Uterus (tissue), 4 donors: ENCODE data around the gene OPRM1. TPM values are rescaled to one million over a fixed set of nuclear protein-coding genes. Genes with fewer than 3 reads are reported as not detected.

Source experiments
- DNase-seq, 2 donors: peaks; one replicate each; pipeline ENCODE4 v3.0.0-alpha.2; 2019 to 2020
- H3K27ac ChIP-seq, 2 donors: fragments of 200-600 bp; sonication (generic); 1 replicate in 1 of 2; 2 replicates in 1 of 2; pipeline ENCODE4 v1.5.1; 2016 to 2018
- H3K27me3 ChIP-seq, 2 donors: fragments of 200-600 bp; sonication (generic); one replicate each; pipeline ENCODE4 v1.5.1; 2018 to 2019; ENCODE audit warnings: control low read depth in 1 of 2
- H3K36me3 ChIP-seq, 2 donors: fragments of 200-600 bp; sonication (generic); one replicate each; pipeline ENCODE4 v1.5.1; 2019; ENCODE audit warnings: control low read depth in 1 of 2
- H3K4me1 ChIP-seq, 2 donors: fragments of 200-600 bp; sonication (generic); one replicate each; pipeline ENCODE4 v1.5.1; 2018 to 2019; ENCODE audit warnings: control low read depth in 1 of 2
- H3K4me3 ChIP-seq, 2 donors: fragments of 200-600 bp; sonication (generic); 1 replicate in 1 of 2; 2 replicates in 1 of 2; pipeline ENCODE4 v1.5.1; 2018 to 2019; ENCODE audit warnings: mild to moderate bottlenecking in 1 of 2
- H3K9me3 ChIP-seq, 2 donors: fragments of 200-600 bp; sonication (generic); one replicate each; pipeline ENCODE4 v1.5.1; 2019; ENCODE audit warnings: control low read depth in 1 of 2
- POLR2A ChIP-seq, 2 donors: fragments of 450-650 bp; IDR thresholded peaks; one replicate each; pipeline ENCODE4 v1.6.1; 2016; ENCODE audit warnings: antibody characterized with exemption in 2 of 2, mild to moderate bottlenecking in 1 of 2, moderate library complexity in 1 of 2
- intact Hi-C: fragments of 100-400 bp; cut with DNase I; formaldehyde crosslinking; loops from one replicate; pipeline ENCODE4 v1.15.1; 2023; ENCODE audit warnings: low total_unique reads
- total RNA-seq, 4 donors: library from RNA; depleted of rRNA in 3 of 4; stranded (reverse); fragments of >200 nt in 3 of 4; gene quantifications; one replicate each; pipeline versions ENCODE4 v1.1.0 to v1.2.4, GENCODE V29; 2014 to 2023
- TF ChIP-seq, protein P1 (sequence below), 4 experiments: fragments of 200-600 bp in 2 of 4; fragments of 450-650 bp in 2 of 4; sonication (generic) in 2 of 4; IDR thresholded peaks; one replicate each; pipeline ENCODE4 v1.5.1; 2016 to 2019; ENCODE audit warnings: antibody characterized with exemption in 4 of 4, mild to moderate bottlenecking in 2 of 4, moderate library complexity in 1 of 4
- donor health status: DM: yes; HTN: yes; CAD: no.

Gene OPRM1
- total RNA-seq, 4 donors from 2014 or later: 0.14 TPM; not detected in 3

- Histone ChIP-seq H3K36me3 (no peaks in the 10 kb centered on the region), H3K27me3 (no peaks in the 10 kb centered on the region), H3K4me3 (no peak overlapping the region), H3K4me1 (no peaks in the 10 kb centered on the region), H3K9me3 (no peaks in the 10 kb centered on the region), H3K27ac (peak overlapping the region in 1 of 2 donors; percentile 51)
- intact Hi-C loops: no loop called here
- DNase-seq: peak in 1 of 2 donors; percentile 15
- TF ChIP-seq, protein P1, sequence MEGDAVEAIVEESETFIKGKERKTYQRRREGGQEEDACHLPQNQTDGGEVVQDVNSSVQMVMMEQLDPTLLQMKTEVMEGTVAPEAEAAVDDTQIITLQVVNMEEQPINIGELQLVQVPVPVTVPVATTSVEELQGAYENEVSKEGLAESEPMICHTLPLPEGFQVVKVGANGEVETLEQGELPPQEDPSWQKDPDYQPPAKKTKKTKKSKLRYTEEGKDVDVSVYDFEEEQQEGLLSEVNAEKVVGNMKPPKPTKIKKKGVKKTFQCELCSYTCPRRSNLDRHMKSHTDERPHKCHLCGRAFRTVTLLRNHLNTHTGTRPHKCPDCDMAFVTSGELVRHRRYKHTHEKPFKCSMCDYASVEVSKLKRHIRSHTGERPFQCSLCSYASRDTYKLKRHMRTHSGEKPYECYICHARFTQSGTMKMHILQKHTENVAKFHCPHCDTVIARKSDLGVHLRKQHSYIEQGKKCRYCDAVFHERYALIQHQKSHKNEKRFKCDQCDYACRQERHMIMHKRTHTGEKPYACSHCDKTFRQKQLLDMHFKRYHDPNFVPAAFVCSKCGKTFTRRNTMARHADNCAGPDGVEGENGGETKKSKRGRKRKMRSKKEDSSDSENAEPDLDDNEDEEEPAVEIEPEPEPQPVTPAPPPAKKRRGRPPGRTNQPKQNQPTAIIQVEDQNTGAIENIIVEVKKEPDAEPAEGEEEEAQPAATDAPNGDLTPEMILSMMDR (IDR thresholded peaks at IDR 0.05): peak in 3 of 4 experiments; percentile 21 to 32 (median 29)
- TF ChIP-seq POLR2A (IDR thresholded peaks at IDR 0.05): no peak
These were observed 117.3 kb downstream of the OPRM1 start for GRCh38 chr6:154156135-154156896.

DNA sequence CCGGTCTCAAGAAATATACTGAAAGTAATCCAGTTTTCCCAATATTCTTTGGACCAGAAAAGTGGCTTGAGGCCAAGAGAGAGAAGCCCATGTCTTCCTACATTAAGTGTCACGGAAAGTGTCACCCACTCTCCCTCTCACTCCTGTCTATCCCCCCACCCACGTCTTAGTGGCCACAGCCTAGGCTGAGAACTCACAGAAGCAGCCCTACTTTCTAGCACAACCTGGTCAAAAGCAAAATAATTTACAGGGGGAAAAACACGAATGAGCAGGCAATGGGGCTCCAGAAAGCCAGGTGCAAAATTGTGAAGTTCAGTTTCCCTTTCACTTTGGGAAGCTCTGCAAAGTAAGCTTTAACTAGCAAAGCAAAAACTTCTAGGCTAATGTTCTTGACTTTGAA, 118.0 kb downstream of the OPRM1 start:
- Histone ChIP-seq H3K4me1 (no peaks in the 10 kb centered on the region), H3K27me3 (no peaks in the 10 kb centered on the region), H3K4me3 (no peak overlapping the region), H3K9me3 (no peaks in the 10 kb centered on the region), H3K27ac (peak overlapping the region; percentile 14 to 51), H3K36me3 (no peaks in the 10 kb centered on the region)
- intact Hi-C loops: no loop called here
- DNase-seq: no peak
- TF ChIP-seq POLR2A (IDR thresholded peaks at IDR 0.05): no peak

- Histone ChIP-seq H3K27ac (peak overlapping the region; percentile 14 to 51), H3K36me3 (no peaks in the 10 kb centered on the region), H3K27me3 (no peaks in the 10 kb centered on the region), H3K4me3 (no peak overlapping the region), H3K4me1 (no peaks in the 10 kb centered on the region), H3K9me3 (no peaks in the 10 kb centered on the region)
- DNase-seq: no peak
- no peak for TF ChIP-seq POLR2A (IDR thresholded peaks at IDR 0.05)
- TF ChIP-seq, protein P1 (IDR thresholded peaks at IDR 0.05): no peak
- intact Hi-C loops: no loop called here
These were observed 118.7 kb downstream of the OPRM1 start for GRCh38 chr6:154157706-154158105.

DNA sequence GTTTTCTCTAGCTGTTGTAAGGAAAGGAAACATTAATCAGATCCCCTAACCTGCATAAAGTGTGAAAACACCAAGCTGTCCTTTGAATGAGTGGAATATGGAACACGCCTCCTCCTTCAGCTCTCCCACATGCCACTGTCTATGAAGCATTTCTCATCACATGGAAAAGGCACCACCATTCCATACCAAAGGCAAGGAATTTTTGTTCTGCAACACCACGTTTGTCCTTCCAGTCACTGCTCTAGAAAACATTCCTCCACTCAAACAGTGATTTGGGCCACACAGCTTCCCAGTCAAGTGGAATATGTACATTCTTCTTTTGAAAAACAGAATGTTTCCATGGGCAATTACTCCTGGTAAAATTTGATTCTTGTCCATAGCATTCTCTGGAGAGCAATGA, 120.1 kb downstream of the OPRM1 start:
- no peaks in the 10 kb centered on the region for H3K36me3 ChIP-seq
- H3K27me3 ChIP-seq: no peaks in the 10 kb centered on the region
- no peaks in the 10 kb centered on the region for H3K4me1 ChIP-seq
- intact Hi-C loops: no loop called here
- H3K4me3 ChIP-seq: no peak overlapping the region
- TF ChIP-seq, protein P1 (IDR thresholded peaks at IDR 0.05): no peak
- no peak for TF ChIP-seq POLR2A (IDR thresholded peaks at IDR 0.05)
- no peaks in the 10 kb centered on the region for H3K9me3 ChIP-seq
- H3K27ac ChIP-seq: no peak overlapping the region
- no peak for DNase-seq

- H3K4me3 ChIP-seq: no peak overlapping the region
- no peaks in the 10 kb centered on the region for H3K36me3 ChIP-seq
- no peaks in the 10 kb centered on the region for H3K4me1 ChIP-seq
- DNase-seq: no peak
- H3K9me3 ChIP-seq: no peaks in the 10 kb centered on the region
- no peaks in the 10 kb centered on the region for H3K27me3 ChIP-seq
- TF ChIP-seq POLR2A (IDR thresholded peaks at IDR 0.05): no peak
- TF ChIP-seq, protein P1 (IDR thresholded peaks at IDR 0.05): no peak
- intact Hi-C loops: no loop called here
- no peak overlapping the region for H3K27ac ChIP-seq
These were observed 122.6 kb downstream of the OPRM1 start for GRCh38 chr6:154161689-154162088.
